ENCODE measurements around the gene ZNF780B. TPM values are rescaled to one million over a fixed set of nuclear protein-coding genes. Genes with fewer than 3 reads are reported as not detected.

ZNF780B gene
- total and polyA plus RNA-seq, 2 donors (not counting 1 experiment from before 2014, with no cell fraction given) = 8.5 to 57.6 TPM

- H3K27ac ChIP-seq (ENCODE audit: low read length in 2 of 2) = no peak overlapping the region
- no peaks in the 10 kb centered on the region for H3K27me3 Mint-ChIP-seq
- H3K9me3 ChIP-seq (ENCODE audit: control extremely low read depth in 1 of 3, control insufficient read depth in 2 of 3, insufficient read depth in 1 of 3, low read length in 2 of 3) = peaks cover 27 to 78% (median 31%) of the 10 kb centered on the region in 3 donors
- H3K27me3 ChIP-seq (replicated peaks in 1 of 4; ENCODE audit: control extremely low read depth in 1 of 4, control insufficient read depth in 3 of 4, insufficient read depth in 4 of 4, low read length in 3 of 4) = no peaks in the 10 kb centered on the region
- no peak overlapping the region for H3K9ac ChIP-seq (ENCODE audit: low read length)
- H3K4me1 ChIP-seq (ENCODE audit: control insufficient read depth in 2 of 2, insufficient read depth in 2 of 2, low read length in 2 of 2) = no peaks in the 10 kb centered on the region
- CTCF ChIA-PET = no interaction called here
- DNase-seq (no peak), ATAC-seq (ENCODE audit: low read depth) (no peak)
- peak overlapping the region in 1 of 5 experiments; percentile 0 for H3K4me3 ChIP-seq (ENCODE audit: control extremely low read depth in 1 of 5, extremely low read depth in 1 of 5, insufficient read depth in 1 of 5, low read depth in 2 of 5, low read length in 4 of 5)
- H3K27ac Mint-ChIP-seq = no peak overlapping the region
- no peaks in the 10 kb centered on the region for H3K79me2 ChIP-seq (ENCODE audit: control insufficient read depth, insufficient read depth, low read length)
- H3K4me3 Mint-ChIP-seq = no peak overlapping the region
- TF ChIP-seq CTCF (IDR thresholded peaks at IDR 0.05) (no peak), EZH2 (IDR thresholded peaks at IDR 0.05; ENCODE audit: borderline replicate concordance, insufficient read depth, low read depth, low read length, poor library complexity, severe bottlenecking) (no peak)
- peaks cover 0 to 3% of the 10 kb centered on the region in 2 experiments for H3K36me3 ChIP-seq (replicated peaks in 1 of 2; ENCODE audit: control extremely low read depth in 1 of 2, control insufficient read depth in 1 of 2, extremely low read depth in 1 of 2, insufficient read depth in 2 of 2, low read length in 1 of 2)
- no peak overlapping the region for H2AFZ ChIP-seq (ENCODE audit: insufficient read depth, low read depth, low read length, poor library complexity, severe bottlenecking)
- peaks cover 38% of the 10 kb centered on the region for H3K9me3 Mint-ChIP-seq (ENCODE audit: insufficient read depth)
- no peaks in the 10 kb centered on the region for H4K20me1 ChIP-seq (ENCODE audit: control insufficient read depth, insufficient read depth, low read length, poor library complexity, severe bottlenecking)
- H3K4me2 ChIP-seq (replicated peaks; ENCODE audit: low read depth, low read length, poor library complexity, severe bottlenecking) = no peak overlapping the region
- no peaks in the 10 kb centered on the region for H3K4me1 Mint-ChIP-seq
- no CpG with 5 or more reads among the region's 2 CpGs for whole genome bisulfite sequencing (ENCODE audit: insufficient coverage)
- POLR2A ChIA-PET = no interaction called here
- intact Hi-C loops (cut with micrococcal nuclease) = no loop called here
These were observed 22.0 kb downstream of the ZNF780B start for GRCh38 chr19:40033989-40034560.

- Mint-ChIP-seq H3K9me3 (ENCODE audit: insufficient read depth) (peaks cover 28% of the 10 kb centered on the region), H3K27ac (no peak overlapping the region), H3K27me3 (no peaks in the 10 kb centered on the region), H3K4me1 (no peaks in the 10 kb centered on the region), H3K4me3 (no peak overlapping the region)
- H3K4me3 ChIP-seq (ENCODE audit: control extremely low read depth in 1 of 5, extremely low read depth in 1 of 5, insufficient read depth in 1 of 5, low read depth in 2 of 5, low read length in 4 of 5) = no peak overlapping the region
- no CpG with 5 or more reads among the region's 5 CpGs for WGBS (ENCODE audit: insufficient coverage)
- no peaks in the 10 kb centered on the region for H4K20me1 ChIP-seq (ENCODE audit: control insufficient read depth, insufficient read depth, low read length, poor library complexity, severe bottlenecking)
- no peak overlapping the region for H3K9ac ChIP-seq (ENCODE audit: low read length)
- ChIA-PET CTCF (no interaction called here), POLR2A (no interaction called here)
- H3K27ac ChIP-seq (ENCODE audit: low read length in 2 of 2) = no peak overlapping the region
- no peak overlapping the region for H3K4me2 ChIP-seq (replicated peaks; ENCODE audit: low read depth, low read length, poor library complexity, severe bottlenecking)
- TF ChIP-seq EZH2 (IDR thresholded peaks at IDR 0.05; ENCODE audit: borderline replicate concordance, insufficient read depth, low read depth, low read length, poor library complexity, severe bottlenecking) = no peak
- no peak for TF ChIP-seq CTCF (IDR thresholded peaks at IDR 0.05)
- intact Hi-C loops (cut with micrococcal nuclease) = no loop called here
- no peak for DNase-seq
- no peaks in the 10 kb centered on the region for H3K36me3 ChIP-seq (replicated peaks in 1 of 2; ENCODE audit: control extremely low read depth in 1 of 2, control insufficient read depth in 1 of 2, extremely low read depth in 1 of 2, insufficient read depth in 2 of 2, low read length in 1 of 2)
- H2AFZ ChIP-seq (ENCODE audit: insufficient read depth, low read depth, low read length, poor library complexity, severe bottlenecking) = no peak overlapping the region
- H3K4me1 ChIP-seq (ENCODE audit: control insufficient read depth in 2 of 2, insufficient read depth in 2 of 2, low read length in 2 of 2) = no peaks in the 10 kb centered on the region
- no peaks in the 10 kb centered on the region for H3K79me2 ChIP-seq (ENCODE audit: control insufficient read depth, insufficient read depth, low read length)
- H3K27me3 ChIP-seq (replicated peaks in 1 of 4; ENCODE audit: control extremely low read depth in 1 of 4, control insufficient read depth in 3 of 4, insufficient read depth in 4 of 4, low read length in 3 of 4) = no peaks in the 10 kb centered on the region
- peaks cover 21 to 81% (median 48%) of the 10 kb centered on the region in 3 donors for H3K9me3 ChIP-seq (ENCODE audit: control extremely low read depth in 1 of 3, control insufficient read depth in 2 of 3, insufficient read depth in 1 of 3, low read length in 2 of 3)
- no peak for ATAC-seq (ENCODE audit: low read depth)
These were observed 29.4 kb downstream of the ZNF780B start for GRCh38 chr19:40026597-40026970.

Measured in B cell (primary cell).